H9 (cell line): ENCODE results near the gene GSTT2B. TPM values are rescaled to one million over a fixed set of nuclear protein-coding genes. Genes with fewer than 3 reads are reported as not detected.

Source experiments
- DNase-seq: peaks from one replicate; pipeline ENCODE4 v3.0.0-alpha.2; 2017
- H2AFZ ChIP-seq: one replicate; pipeline ENCODE4 v1.6.1; 2013; ENCODE audit warnings: mild to moderate bottlenecking, low read length, control low read depth, moderate library complexity
- H2AK5ac ChIP-seq: 2 replicates; pipeline ENCODE4 v1.6.1; 2013; ENCODE audit warnings: low read length, control low read depth, mixed read lengths; ENCODE audit not compliant: insufficient read length
- H2BK120ac ChIP-seq: one replicate; pipeline ENCODE4 v1.6.1; 2013; ENCODE audit warnings: low read depth, mild to moderate bottlenecking, low read length, control low read depth, inconsistent platforms; ENCODE audit not compliant: poor library complexity, severe bottlenecking
- H2BK12ac ChIP-seq: 2 replicates; pipeline ENCODE4 v1.6.1; 2013; ENCODE audit warnings: low read length, control low read depth, mixed read lengths, low read depth; ENCODE audit not compliant: insufficient read length
- H2BK15ac ChIP-seq: 2 replicates; pipeline ENCODE4 v1.6.1; 2013; ENCODE audit warnings: low read depth, low read length, control low read depth
- H2BK20ac ChIP-seq: one replicate; pipeline ENCODE4 v1.6.1; 2013; ENCODE audit warnings: low read depth, mild to moderate bottlenecking, low read length, control low read depth, inconsistent platforms; ENCODE audit not compliant: poor library complexity, severe bottlenecking
- H2BK5ac ChIP-seq: 2 replicates; pipeline ENCODE4 v1.6.1; 2013; ENCODE audit warnings: low read length, control low read depth, mixed read lengths; ENCODE audit not compliant: insufficient read length
- H3K14ac ChIP-seq: 2 replicates; pipeline ENCODE4 v1.6.1; 2013; ENCODE audit warnings: low read length, control low read depth; ENCODE audit not compliant: insufficient read depth
- H3K18ac ChIP-seq: 2 replicates; pipeline ENCODE4 v1.6.1; 2013; ENCODE audit warnings: low read depth, mild to moderate bottlenecking, mixed read lengths, low read length, control low read depth; ENCODE audit not compliant: insufficient read length
- H3K23ac ChIP-seq: 2 replicates; pipeline ENCODE4 v1.6.1; 2013; ENCODE audit warnings: low read length, control low read depth, mixed read lengths, low read depth; ENCODE audit not compliant: insufficient read length
- H3K23me2 ChIP-seq: 2 replicates; pipeline ENCODE4 v1.6.1; 2013; ENCODE audit warnings: low read depth, mild to moderate bottlenecking, mixed read lengths, low read length, control low read depth; ENCODE audit not compliant: insufficient read length, poor library complexity, severe bottlenecking
- H3K27ac ChIP-seq: 2 replicates; pipeline ENCODE4 v1.5.1; 2013; ENCODE audit warnings: low read length, control low read depth, mixed read lengths, low read depth; ENCODE audit not compliant: insufficient read length
- H3K27me3 ChIP-seq: 2 replicates; pipeline ENCODE4 v1.6.1; 2013; ENCODE audit warnings: low read length, control low read depth, inconsistent platforms; ENCODE audit not compliant: insufficient read depth
- H3K4ac ChIP-seq: 2 replicates; pipeline ENCODE4 v1.6.1; 2013; ENCODE audit warnings: low read depth, mild to moderate bottlenecking, control low read depth, inconsistent platforms, low read length, moderate library complexity
- H3K4me1 ChIP-seq: 2 replicates; pipeline ENCODE4 v1.6.1; 2013; ENCODE audit warnings: low read length, control low read depth, inconsistent platforms; ENCODE audit not compliant: insufficient read depth
- H3K4me2 ChIP-seq: 2 replicates; pipeline ENCODE4 v1.6.1; 2013; ENCODE audit warnings: low read length, control low read depth, mixed read lengths; ENCODE audit not compliant: insufficient read length, insufficient read depth
- H3K56ac ChIP-seq: 2 replicates; pipeline ENCODE4 v1.6.1; 2013; ENCODE audit warnings: low read depth, mild to moderate bottlenecking, mixed read lengths, low read length, control low read depth; ENCODE audit not compliant: insufficient read length
- H3K79me1 ChIP-seq: 2 replicates; pipeline ENCODE4 v1.6.1; 2013; ENCODE audit warnings: low read depth, mild to moderate bottlenecking, moderate library complexity, low read length, control low read depth, inconsistent platforms; ENCODE audit not compliant: insufficient read depth, poor library complexity, severe bottlenecking
- H3K79me2 ChIP-seq: 2 replicates; pipeline ENCODE4 v1.6.1; 2013; ENCODE audit warnings: low read length, control low read depth, inconsistent platforms; ENCODE audit not compliant: insufficient read depth
- H3K9ac ChIP-seq: 2 replicates; pipeline ENCODE4 v1.6.1; 2013; ENCODE audit warnings: low read length, control low read depth, mixed read lengths; ENCODE audit not compliant: insufficient read length; ENCODE audit errors: extremely low read depth
- H3K9me3 ChIP-seq: one replicate; pipeline ENCODE4 v1.6.1; 2013; ENCODE audit warnings: low read depth, low read length, inconsistent platforms; ENCODE audit not compliant: control insufficient read depth
- H3T11ph ChIP-seq: one replicate; pipeline ENCODE4 v1.6.1; 2013; ENCODE audit warnings: mild to moderate bottlenecking, low read length, control low read depth, inconsistent platforms
- H4K20me1 ChIP-seq: one replicate; pipeline ENCODE4 v1.6.1; 2013; ENCODE audit not compliant: control insufficient read depth, insufficient read length, insufficient read depth
- H4K5ac ChIP-seq: 2 replicates; pipeline ENCODE4 v1.6.1; 2013; ENCODE audit warnings: low read depth, mild to moderate bottlenecking, mixed read lengths, low read length, control low read depth; ENCODE audit not compliant: insufficient read length
- H4K8ac ChIP-seq: replicated peaks from 2 replicates; pipeline ENCODE4 v1.6.1; 2013; ENCODE audit warnings: low read length, control low read depth, mixed read lengths, low read depth; ENCODE audit not compliant: insufficient read length
- H4K91ac ChIP-seq: 2 replicates; pipeline ENCODE4 v1.6.1; 2013; ENCODE audit warnings: low read depth, mild to moderate bottlenecking, moderate library complexity, mixed read lengths, low read length, control low read depth; ENCODE audit not compliant: insufficient read length
- H3K27ac Mint-ChIP-seq, 3 experiments: 2 replicates in 2 of 3; 3 replicates in 1 of 3; pipeline ENCODE4 v1.8.0; 2020 to 2021; ENCODE audit warnings: mixed read lengths in 3 of 3, mild to moderate bottlenecking in 1 of 3, moderate library complexity in 1 of 3
- H3K27me3 Mint-ChIP-seq: 2 replicates; pipeline ENCODE4 v1.8.0; 2021; ENCODE audit warnings: low read depth, mild to moderate bottlenecking, moderate library complexity, mixed read lengths
- H3K36me3 Mint-ChIP-seq, 3 experiments: 2 replicates in 2 of 3; 3 replicates in 1 of 3; pipeline ENCODE4 v1.8.0; 2020 to 2021; ENCODE audit warnings: low read depth in 3 of 3, mixed read lengths in 3 of 3; ENCODE audit not compliant: insufficient read depth in 1 of 3
- H3K4me1 Mint-ChIP-seq, 2 experiments: 2 replicates each; pipeline ENCODE4 v1.8.0; 2020; ENCODE audit warnings: mixed read lengths in 2 of 2
- H3K4me3 Mint-ChIP-seq, 2 experiments: 2 replicates in 1 of 2; 3 replicates in 1 of 2; pipeline ENCODE4 v1.8.0; 2020 to 2021; ENCODE audit warnings: mild to moderate bottlenecking in 2 of 2, mixed read lengths in 2 of 2, moderate library complexity in 1 of 2
- H3K9me3 Mint-ChIP-seq, 2 experiments: 2 replicates in 1 of 2; 3 replicates in 1 of 2; pipeline ENCODE4 v1.8.0; 2020; ENCODE audit warnings: mild to moderate bottlenecking in 2 of 2, mixed read lengths in 2 of 2, moderate library complexity in 1 of 2
- CTCF ChIP-seq: fragments of 200-600 bp; sonication (generic); conservative IDR thresholded peaks from 3 replicates; pipeline ENCODE4 v1.8.0; 2021; ENCODE audit warnings: antibody characterized with exemption, mild to moderate bottlenecking
- WGBS: extraction: QIAGEN DNeasy Blood & Tissue Kit; methylation state at CpG from one replicate; pipeline ENCODE4 v1.1.7; 2013; ENCODE audit warnings: missing lambda C conversion rate, low lambda C conversion rate, mixed read lengths; ENCODE audit not compliant: insufficient read length; ENCODE audit errors: extremely low coverage; 5-methylcytosine and 5-hydroxymethylcytosine counted together
- total RNA-seq: library from RNA; stranded (reverse); gene quantifications from 2 replicates; pipeline ENCODE4 v1.2.1, GENCODE V29; 2021

Gene GSTT2B
- total RNA-seq, 1 experiment from 2014 or later, result 4.5 TPM

GRCh38 chr22:23970816-23971486 is 10.0 kb upstream of the GSTT2B start:
- Histone ChIP-seq H4K8ac (no peak overlapping the region), H3K9me3 (no peaks in the 10 kb centered on the region), H3K27me3 (no peaks in the 10 kb centered on the region), H3K23me2 (no peaks in the 10 kb centered on the region), H4K91ac (no peak overlapping the region), H3K23ac (no peak overlapping the region), H3K56ac (no peak overlapping the region), H2BK20ac (no peak overlapping the region), H2BK5ac (no peak overlapping the region), H3K4ac (no peak overlapping the region), H3K4me2 (no peak overlapping the region), H3K27ac (no peak overlapping the region), H2BK12ac (no peak overlapping the region), H3K14ac (no peak overlapping the region), H4K20me1 (peaks cover 3% of the 10 kb centered on the region), H3K4me1 (no peaks in the 10 kb centered on the region), H2BK15ac (no peak overlapping the region), H3K79me1 (no peaks in the 10 kb centered on the region), H3K9ac (no peak overlapping the region), H2AK5ac (no peak overlapping the region), H3K79me2 (no peaks in the 10 kb centered on the region), H2AFZ (no peak overlapping the region), H3K18ac (no peak overlapping the region), H2BK120ac (no peak overlapping the region), H3T11ph (no peak overlapping the region), H4K5ac (no peak overlapping the region)
- Mint-ChIP-seq H3K36me3 (peaks cover 30 to 33% (median 31%) of the 10 kb centered on the region in 3 experiments), H3K4me1 (no peaks in the 10 kb centered on the region), H3K27ac (no peak overlapping the region; a peak in 1 of 7 replicates), H3K27me3 (no peaks in the 10 kb centered on the region), H3K9me3 (peaks cover 0 to 5% of the 10 kb centered on the region in 2 experiments; a peak in 2 of 5 replicates), H3K4me3 (no peak overlapping the region)
- TF ChIP-seq CTCF, result no peak
- WGBS, result no CpG with 5 or more reads among the region's 6 CpGs
- DNase-seq, result no peak
